Kasumi-1 (cell line): Measurements from ENCODE around the gene POLR3GL.

ENCODE experiments used
- DNase-seq, 2 experiments: peaks; one replicate each; lab custom pipeline; 2025; lab: John Stamatoyannopoulos, UW

POLR3GL gene

GRCh38 chr1:145949219-145949618, 15.3 kb upstream of the POLR3GL start:
- no peak for DNase-seq

GRCh38 chr1:145951526-145951925, 13.0 kb upstream of the POLR3GL start:
- DNase-seq: no peak

GRCh38 chr1:145952903-145953302, 11.6 kb upstream of the POLR3GL start:
- no peak for DNase-seq

GRCh38 chr1:145953861-145954260, 10.6 kb upstream of the POLR3GL start:
- no peak for DNase-seq

- DNase-seq: no peak
These were observed 9.1 kb upstream of the POLR3GL start for GRCh38 chr1:145955436-145955835.

GRCh38 chr1:145956361-145956760, 8.1 kb upstream of the POLR3GL start:
- DNase-seq: no peak

- DNase-seq: no peak
These were observed 7.6 kb upstream of the POLR3GL start for GRCh38 chr1:145956781-145957442.

- peak; percentile 97 to 98 for DNase-seq
These were observed 6.8 kb upstream of the POLR3GL start, which contains the start of gene LIX1L for GRCh38 chr1:145957443-145958319. LIX1L (minus strand) TSS chr1:145958017; CDS start chr1:145957927, 90 bp downstream.

- DNase-seq: no peak
These were observed 5.8 kb upstream of the POLR3GL start for GRCh38 chr1:145958734-145959133.

GRCh38 chr1:145959333-145959732, 5.2 kb upstream of the POLR3GL start:
- DNase-seq: peak in 1 of 2 experiments; percentile 18

GRCh38 chr1:145959957-145960467, 4.5 kb upstream of the POLR3GL start:
- peak in 1 of 2 experiments; percentile 11 for DNase-seq

- peak; percentile 61 to 70 for DNase-seq
These were observed 3.9 kb upstream of the POLR3GL start for GRCh38 chr1:145960468-145961108.

GRCh38 chr1:145961109-145961424, 3.4 kb upstream of the POLR3GL start:
- no peak for DNase-seq

GRCh38 chr1:145961425-145962156, 2.9 kb upstream of the POLR3GL start:
- peak; percentile 23 to 46 for DNase-seq

- DNase-seq: peak in 1 of 2 experiments; percentile 16
These were observed 2.1 kb upstream of the POLR3GL start for GRCh38 chr1:145962157-145963102.

- DNase-seq: peak in 1 of 2 experiments; percentile 20
These were observed 1.0 kb upstream of the POLR3GL start for GRCh38 chr1:145963265-145964019.

GRCh38 chr1:145965119-145965744, 742 bp downstream of the POLR3GL start:
- DNase-seq: no peak

- no peak for DNase-seq
These were observed 2.8 kb downstream of the POLR3GL start for GRCh38 chr1:145967288-145967687.

GRCh38 chr1:145972580-145972979, 8.1 kb downstream of the POLR3GL start:
- DNase-seq: no peak
